ENCODE results near the gene FAM217B.
"Not testable (repeated sequence)": the region's sequence is repeated elsewhere in the genome, so short reads cannot be mapped to it uniquely, and the experiment has no call there.

GRCh38 chr20:59957568-59957967, 17.4 kb downstream of the FAM217B start:
- not testable (repeated sequence) for TF ChIP-seq CTCF, POLR2A, POLR2AphosphoS5 (IDR thresholded peaks at IDR 0.05)
